Sigmoid colon (tissue), 7 donors: ENCODE results near the gene GPR61. TPM values are rescaled to one million over a fixed set of nuclear protein-coding genes. Genes with fewer than 3 reads are reported as not detected.

Experiments used
- DNase-seq: peaks from one replicate; pipeline ENCODE4 v3.0.0-alpha.2; 2019
- H3K27ac ChIP-seq, 4 donors: fragments of 200-600 bp; sonication (generic); one replicate each; pipeline ENCODE4 v1.5.1; 2016 to 2019; ENCODE audit warnings: mild to moderate bottlenecking in 1 of 4
- H3K27me3 ChIP-seq, 3 donors: fragments of 200-600 bp; sonication (generic); one replicate each; pipeline ENCODE4 v1.5.1; 2019; ENCODE audit warnings: mild to moderate bottlenecking in 1 of 3
- H3K36me3 ChIP-seq, 4 donors: fragments of 200-600 bp; sonication (generic); one replicate each; pipeline ENCODE4 v1.5.1; 2016 to 2019
- H3K4me1 ChIP-seq, 4 donors: fragments of 200-600 bp; sonication (generic); one replicate each; pipeline ENCODE4 v1.5.1; 2017 to 2019
- H3K4me3 ChIP-seq, 4 donors: fragments of 200-600 bp; sonication (generic); one replicate each; pipeline ENCODE4 v1.5.1; 2017 to 2019; ENCODE audit warnings: mild to moderate bottlenecking in 2 of 4, moderate library complexity in 1 of 4
- H3K9me3 ChIP-seq, 4 donors: fragments of 200-600 bp in 3 of 4; sonication (generic) in 3 of 4; one replicate each; pipeline versions ENCODE4 v1.5.1 to v1.6.1; 2013 to 2019
- EP300 ChIP-seq, 4 donors: sonication (generic); formaldehyde crosslinking; IDR thresholded peaks; one replicate each; pipeline ENCODE4 v1.6.1; 2017; ENCODE audit warnings: antibody characterized with exemption in 4 of 4
- WGBS, 2 donors: extraction: QIAGEN DNeasy Blood & Tissue Kit; methylation state at CpG; one replicate each; pipeline ENCODE4 v1.1.7; 2013; 5-methylcytosine and 5-hydroxymethylcytosine counted together
- intact Hi-C: fragments of 100-400 bp; cut with DNase I; formaldehyde crosslinking; loops from one replicate; pipeline ENCODE4 v1.15.1; 2023
- polyA plus RNA-seq, 3 donors: library from polyadenylated mRNA; stranded (reverse); fragments of 200-250 nt; gene quantifications; one replicate each; pipeline ENCODE4 v1.2.3, GENCODE V29; 2013
- small RNA-seq, 3 donors: library from RNA; depleted of rRNA; stranded (forward); fragments of <200 nt; gene quantifications; one replicate each; pipeline ENCODE3, GENCODE V24; 2016
- total RNA-seq, 4 donors: library from RNA; depleted of rRNA; stranded (reverse); fragments of >200 nt; gene quantifications; one replicate each; pipeline ENCODE4 v1.1.0, GENCODE V29; 2016
- donor health status: healthy with polysubstance abuse.
- donor health status: Bipolar disorder and iron deficiency.
- donor health status: healthy.

Gene GPR61
- total and polyA plus RNA-seq, 7 donors, result 0.07 to 2.2 (median 0.36) TPM; not detected in 4

- Histone ChIP-seq H3K4me1 (no peaks in the 10 kb centered on the region), H3K36me3 (peaks cover 0 to 66% (median 11%) of the 10 kb centered on the region in 4 donors), H3K27ac (no peak overlapping the region), H3K4me3 (no peak overlapping the region), H3K27me3 (no peaks in the 10 kb centered on the region), H3K9me3 (no peaks in the 10 kb centered on the region)
- WGBS, 2 donors, result 93 to 96% methylated on average over 2 of the region's 2 CpGs
- TF ChIP-seq EP300 (IDR thresholded peaks at IDR 0.05), result no peak
- intact Hi-C loops, result no loop called here
- no peak for DNase-seq
Observed at GRCh38 chr1:109595531-109595930, 55.9 kb downstream of the GPR61 start.

Small RNA genes lying within 50 kb of the gene (small RNA-seq; reads per million reads assigned to genes)
- 0 reads per million in 3 donors for gene RNU6V

Other genes with a start within 250 kb of the GPR61 start
- gene MYBPHL, start 232.9 kb upstream of the GPR61 start, total RNA-seq, result not detected
- not detected for gene MYBPHL, start 232.9 kb upstream of the GPR61 start, polyA plus RNA-seq
- 10 to 100 TPM; 33.4 to 55.1 (median 47.2) TPM for gene SORT1, start 142.0 kb upstream of the GPR61 start, total RNA-seq
- gene SORT1, start 142.0 kb upstream of the GPR61 start, polyA plus RNA-seq, result 10 to 100 TPM in 1 of 3 donors, 1 to 10 TPM in 2; 7.2 to 37.0 (median 8.6) TPM
- gene PSMA5, start 113.4 kb upstream of the GPR61 start, total RNA-seq, result 10 to 100 TPM; 18.8 to 57.6 (median 25.8) TPM
- 100 to 1,000 TPM in 1 of 3 donors, 10 to 100 TPM in 2; 89.5 to 113 (median 94.9) TPM for gene PSMA5, start 113.4 kb upstream of the GPR61 start, polyA plus RNA-seq
- gene SYPL2, start 73.3 kb upstream of the GPR61 start, total RNA-seq, result 1 to 10 TPM; 2.1 to 6.9 (median 3.2) TPM
- under 1 TPM in 2 of 3 donors, not detected in 1; under 0.01 to 0.58 TPM for gene SYPL2, start 73.3 kb upstream of the GPR61 start, polyA plus RNA-seq
- gene ATXN7L2, start 56.0 kb upstream of the GPR61 start, total RNA-seq, result 10 to 100 TPM in 1 of 4 donors, 1 to 10 TPM in 3; 2.0 to 12.2 (median 3.1) TPM
- 1 to 10 TPM; 1.8 to 5.7 (median 2.1) TPM for gene ATXN7L2, start 56.0 kb upstream of the GPR61 start, polyA plus RNA-seq
- 1 to 10 TPM; 4.2 to 7.6 (median 5.4) TPM for gene CYB561D1, start 45.8 kb upstream of the GPR61 start, total RNA-seq
- 10 to 100 TPM in 1 of 3 donors, 1 to 10 TPM in 2; 1.8 to 12.5 (median 3.9) TPM for gene CYB561D1, start 45.8 kb upstream of the GPR61 start, polyA plus RNA-seq
- gene AMIGO1, start 30.1 kb upstream of the GPR61 start, total RNA-seq, result 10 to 100 TPM in 1 of 4 donors, 1 to 10 TPM in 3; 6.4 to 12.1 (median 8.8) TPM
- gene AMIGO1, start 30.1 kb upstream of the GPR61 start, polyA plus RNA-seq, result 1 to 10 TPM in 1 of 3 donors, under 1 TPM in 2; 0.60 to 2.8 (median 0.69) TPM
- gene GNAI3, start 8.7 kb downstream of the GPR61 start, total RNA-seq, result 1 to 10 TPM; 5.7 to 6.4 (median 6.1) TPM
- gene GNAI3, start 8.7 kb downstream of the GPR61 start, polyA plus RNA-seq, result 1 to 10 TPM; 4.2 to 5.5 (median 5.2) TPM
- not detected for gene GNAT2, start 79.7 kb downstream of the GPR61 start, total RNA-seq
- under 1 TPM in 1 of 3 donors, not detected in 2; 0.10 TPM for gene GNAT2, start 79.7 kb downstream of the GPR61 start, polyA plus RNA-seq
- gene AMPD2, start 80.0 kb downstream of the GPR61 start, total RNA-seq, result 10 to 100 TPM; 19.9 to 47.5 (median 29.4) TPM
- gene AMPD2, start 80.0 kb downstream of the GPR61 start, polyA plus RNA-seq, result 10 to 100 TPM in 1 of 3 donors, 1 to 10 TPM in 2; 6.5 to 31.3 (median 6.6) TPM
- 10 to 100 TPM; 31.4 to 73.1 (median 44.8) TPM for gene GSTM4, start 116.2 kb downstream of the GPR61 start, total RNA-seq
- 10 to 100 TPM; 47.0 to 69.4 (median 52.3) TPM for gene GSTM4, start 116.2 kb downstream of the GPR61 start, polyA plus RNA-seq
- gene GSTM2, start 128.2 kb downstream of the GPR61 start, total RNA-seq, result 100 to 1,000 TPM in 1 of 4 donors, 10 to 100 TPM in 3; 42.5 to 139 (median 60.5) TPM
- 10 to 100 TPM in 2 of 3 donors, 1 to 10 TPM in 1; 4.9 to 22.3 (median 12.6) TPM for gene GSTM2, start 128.2 kb downstream of the GPR61 start, polyA plus RNA-seq
- gene GSTM1, start 147.9 kb downstream of the GPR61 start, total RNA-seq, result 10 to 100 TPM in 1 of 4 donors, not detected in 3; 12.7 TPM
- 10 to 100 TPM in 2 of 3 donors, under 1 TPM in 1; 0.39 to 27.6 (median 21.3) TPM for gene GSTM1, start 147.9 kb downstream of the GPR61 start, polyA plus RNA-seq
- 1 to 10 TPM; 2.7 to 8.0 (median 3.5) TPM for gene GSTM5, start 172.4 kb downstream of the GPR61 start, total RNA-seq
- 10 to 100 TPM in 1 of 3 donors, 1 to 10 TPM in 2; 2.5 to 11.4 (median 2.7) TPM for gene GSTM5, start 172.4 kb downstream of the GPR61 start, polyA plus RNA-seq
- 100 to 1,000 TPM in 3 of 4 donors, 10 to 100 TPM in 1; 61.1 to 143 (median 122) TPM for gene GSTM3, start 201.2 kb downstream of the GPR61 start, total RNA-seq
- 10 to 100 TPM; 21.6 to 64.3 (median 40.2) TPM for gene GSTM3, start 201.2 kb downstream of the GPR61 start, polyA plus RNA-seq
- 1 to 10 TPM in 2 of 4 donors, not detected in 2; 1.1 to 1.4 TPM for gene EPS8L3, start 224.1 kb downstream of the GPR61 start, total RNA-seq
- gene EPS8L3, start 224.1 kb downstream of the GPR61 start, polyA plus RNA-seq, result 100 to 1,000 TPM in 1 of 3 donors, 10 to 100 TPM in 2; 81.7 to 212 (median 84.4) TPM